ENCODE measurements around the gene GTPBP3.

The GTPBP3 gene

DNA sequence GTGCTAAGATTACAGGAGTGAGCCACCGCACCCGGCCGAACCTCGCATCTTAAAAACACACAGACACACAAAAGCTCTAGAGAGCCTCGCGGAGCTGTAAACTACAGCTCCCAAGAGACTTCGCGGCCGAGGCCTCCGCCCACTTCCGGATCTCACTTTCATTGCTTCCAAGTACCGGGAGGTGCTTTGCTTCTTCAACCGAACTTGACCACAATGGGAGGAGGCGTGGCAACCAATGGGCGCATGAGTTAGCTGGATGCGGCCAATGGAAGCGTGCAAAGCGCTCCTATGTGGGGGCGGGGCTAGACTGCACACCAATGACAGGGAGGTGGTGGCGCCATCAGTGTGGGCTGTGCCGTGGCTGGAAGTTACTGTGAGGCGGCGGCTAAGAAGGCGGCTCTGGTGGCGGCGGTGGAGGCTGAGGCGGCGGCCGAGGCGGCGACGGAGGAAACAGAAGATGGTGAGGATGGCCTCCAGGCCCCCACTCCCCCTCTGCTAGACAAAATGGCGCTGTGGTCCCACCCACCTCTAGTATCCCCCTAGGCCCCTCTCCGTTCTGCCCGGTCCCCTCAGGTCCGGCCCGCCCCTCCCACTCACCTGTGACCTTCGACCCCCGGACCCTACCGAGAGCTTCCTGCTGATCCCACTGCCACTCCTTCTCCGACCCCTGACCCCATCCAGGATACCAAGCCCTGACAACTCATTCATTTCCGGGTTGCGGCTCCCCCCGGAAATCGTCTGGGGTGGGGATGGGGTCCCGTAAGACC lies 28.0 kb upstream of the GTPBP3 start, which contains the start of gene DDA1:
Gene DDA1, plus strand, starts transcription at position 366 of the 767 bp plus-strand sequence. Its CDS starts 92 bp downstream, at position 458.
- DNase-seq: peak; percentile 84 to 97 (median 94)

DNA sequence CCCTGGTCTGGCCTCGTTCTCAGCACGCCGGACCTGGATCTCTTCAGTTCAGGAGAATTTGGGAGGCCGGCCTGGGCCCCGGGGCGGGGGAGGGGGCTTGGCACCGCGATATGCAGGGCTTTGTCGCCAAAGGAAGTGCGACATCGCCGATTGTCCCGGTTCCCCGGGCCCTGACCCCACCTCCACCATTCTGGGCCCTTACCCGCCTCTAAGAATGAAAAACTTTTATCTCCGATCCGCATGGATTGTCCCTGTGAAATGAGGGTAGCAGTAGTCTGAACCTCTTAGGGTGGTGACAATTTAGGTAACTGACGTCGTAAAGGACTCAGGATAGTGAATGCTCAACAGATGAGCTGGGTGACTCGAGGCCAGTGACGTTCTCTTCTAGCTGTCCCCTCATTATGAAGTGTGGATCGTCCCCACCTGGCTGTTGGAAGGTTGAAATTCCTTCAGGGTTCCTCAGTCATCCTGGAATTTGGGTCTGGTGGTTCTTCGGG lies 27.3 kb upstream of the GTPBP3 start:
- peak in 1 of 4 experiments; percentile 47 for DNase-seq

DNA sequence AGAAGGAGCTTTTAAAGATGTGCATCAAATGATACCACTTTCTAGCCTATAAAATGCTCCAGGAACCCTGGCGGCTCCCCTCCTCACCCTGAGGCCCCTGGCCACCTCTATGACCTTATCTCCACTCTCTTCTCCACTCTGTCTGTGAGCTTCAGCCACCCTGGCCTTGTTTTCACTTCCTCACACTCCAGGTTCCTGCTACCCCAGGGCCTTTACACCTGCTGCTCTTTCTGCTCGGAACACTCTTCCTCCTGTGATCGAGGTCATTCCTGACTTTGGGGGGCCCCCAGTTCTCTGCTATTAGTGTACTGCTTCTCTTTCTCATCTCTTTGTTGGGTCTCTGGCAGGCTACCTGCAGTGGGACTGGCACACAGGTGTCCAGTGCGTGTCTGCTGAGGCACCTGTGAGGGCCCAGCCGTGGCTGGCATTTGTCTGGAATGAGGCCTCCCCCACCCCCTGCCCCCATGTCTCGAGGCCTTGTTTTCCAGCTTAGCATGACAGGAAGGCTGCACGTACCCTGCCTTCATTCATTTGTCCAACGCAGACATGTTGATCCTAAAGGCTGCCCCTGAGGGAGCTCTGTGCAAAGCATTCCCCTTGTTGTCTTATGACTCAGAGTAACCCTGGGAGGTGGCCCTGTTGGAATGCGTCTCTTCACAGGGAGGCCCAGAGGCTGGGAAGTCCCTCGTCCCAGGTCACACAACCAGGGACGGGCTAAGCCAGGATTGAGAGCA lies 25.7 kb upstream of the GTPBP3 start:
- no peak for DNase-seq

DNA sequence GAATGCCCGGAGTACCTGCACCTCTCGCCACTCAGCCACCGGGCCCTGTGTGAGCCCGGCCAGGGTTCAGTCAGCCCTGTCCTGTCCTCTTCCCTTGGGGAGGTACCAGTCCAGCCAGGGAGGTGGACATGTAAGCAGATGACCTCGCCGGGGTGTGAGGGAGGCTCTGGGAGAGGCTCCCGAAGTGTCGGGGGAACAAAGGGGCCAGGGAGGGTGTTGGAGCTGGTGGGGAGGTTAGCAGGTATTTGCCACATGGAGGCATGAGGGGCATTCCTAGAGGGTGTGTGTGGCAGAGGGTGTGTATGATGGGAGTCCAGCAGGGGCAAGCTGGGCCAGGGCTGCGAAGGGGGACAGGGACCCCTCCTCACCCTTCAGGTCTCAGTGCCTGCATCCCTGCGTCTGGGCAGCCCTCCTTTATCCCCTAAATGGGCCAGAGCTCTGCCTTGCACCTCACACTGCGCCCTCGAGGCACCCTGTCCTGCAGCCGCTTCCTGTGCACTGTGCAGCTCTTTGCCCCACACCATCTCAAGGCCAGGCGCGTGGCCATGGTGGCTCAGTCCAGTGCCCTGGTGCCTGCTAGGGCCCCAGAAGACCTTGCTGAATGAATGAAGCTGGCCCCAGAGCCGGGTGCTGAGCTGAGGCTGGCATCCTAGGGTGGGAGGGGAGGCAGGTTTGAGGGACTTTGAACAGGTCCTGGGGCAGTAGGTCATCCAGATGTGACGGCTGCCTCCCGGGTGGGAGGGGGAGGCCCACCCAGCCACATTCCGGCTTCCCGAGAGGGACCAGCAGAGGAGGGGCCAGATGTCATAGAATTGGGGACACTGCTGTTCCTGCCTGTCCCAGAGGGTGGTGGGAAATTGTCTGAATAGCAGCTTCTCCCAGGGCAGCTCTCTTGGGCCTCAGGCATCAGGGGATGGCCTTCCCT lies 24.9 kb upstream of the GTPBP3 start:
- no peak for DNase-seq

DNA sequence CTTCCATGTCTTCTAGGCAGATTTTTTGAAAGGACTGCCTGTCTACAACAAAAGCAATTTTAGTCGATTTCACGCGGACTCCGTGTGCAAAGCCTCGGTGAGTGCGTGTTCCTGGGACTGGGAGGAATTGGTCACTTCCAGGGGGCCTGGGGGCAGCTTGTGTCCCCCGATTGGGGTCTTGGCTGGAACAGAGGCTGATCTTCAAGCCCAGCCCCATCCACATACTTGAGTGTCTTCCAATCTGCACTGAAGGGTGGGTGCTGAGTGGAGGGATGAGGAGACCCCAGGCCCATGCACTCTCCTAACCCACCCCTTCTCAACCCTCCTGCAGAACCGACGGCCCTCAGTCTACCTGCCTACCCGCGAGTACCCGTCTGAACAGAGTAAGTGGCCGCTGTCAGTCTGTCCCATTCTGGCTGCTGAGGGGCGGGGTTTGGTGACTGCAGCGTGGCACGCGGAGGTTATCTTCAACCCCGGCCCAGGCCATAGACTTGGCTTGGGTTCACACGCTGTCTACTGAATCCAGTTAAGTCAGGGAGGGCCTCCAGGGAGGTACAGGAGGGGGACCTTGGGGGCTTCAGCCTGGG lies 23.3 kb upstream of the GTPBP3 start:
- no peak for DNase-seq

DNA sequence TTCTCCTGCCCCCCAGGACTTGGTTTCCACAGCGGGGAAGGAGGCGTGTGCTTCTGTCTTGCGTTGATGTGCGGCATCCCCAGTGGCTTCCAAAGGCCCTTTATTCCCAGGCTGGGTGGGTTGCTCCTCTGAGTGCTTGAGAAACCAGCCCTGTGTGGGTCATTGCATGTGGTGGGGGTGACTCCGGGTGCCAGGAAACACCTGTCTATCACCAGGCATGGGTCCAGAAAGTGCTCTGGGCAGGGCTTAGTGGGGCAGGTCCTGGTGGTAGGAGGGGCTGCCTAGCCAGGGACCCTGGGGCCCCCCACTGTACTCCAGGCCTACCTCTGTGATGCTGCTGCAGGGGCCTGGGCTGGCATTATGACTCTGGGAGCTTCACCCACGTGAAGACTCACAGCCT lies 18.4 kb upstream of the GTPBP3 start:
- DNase-seq: no peak

DNA sequence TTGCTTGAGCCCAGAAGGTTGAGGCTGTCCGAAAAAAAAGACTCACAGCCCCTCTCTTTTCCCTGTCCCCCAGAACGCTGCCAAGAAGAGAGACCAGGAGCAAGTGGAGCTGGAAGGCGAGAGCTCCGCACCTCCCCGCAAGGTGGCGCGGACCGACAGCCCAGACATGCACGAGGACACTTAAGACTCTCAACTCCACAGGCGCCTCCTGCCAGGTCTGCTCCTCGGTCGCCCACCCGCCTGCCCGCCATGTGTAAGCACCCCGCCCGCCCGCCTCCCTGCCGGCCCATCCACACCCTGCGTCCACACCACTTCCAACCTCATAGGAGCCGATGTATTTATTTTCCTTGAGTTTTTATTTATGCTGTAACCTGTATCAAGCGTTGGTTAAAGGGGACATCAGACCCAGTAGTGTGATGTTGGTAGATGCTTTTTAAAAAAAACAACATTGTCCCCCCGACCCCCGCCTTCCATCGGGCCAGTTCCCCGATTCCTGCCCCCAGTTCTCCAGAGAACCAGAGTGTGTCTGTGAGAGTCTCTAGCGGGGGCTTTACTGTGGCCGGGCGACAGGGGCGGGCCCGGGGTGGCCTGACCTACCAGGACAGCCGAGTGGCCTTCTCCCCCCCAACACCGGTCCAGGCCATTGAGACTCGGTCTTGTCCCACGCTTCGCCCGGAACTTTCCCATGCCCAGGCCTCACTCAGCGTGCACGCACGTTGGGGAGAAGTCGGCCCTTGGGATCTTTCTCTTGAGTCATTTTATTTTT lies 17.7 kb upstream of the GTPBP3 start:
- no peak for DNase-seq

DNA sequence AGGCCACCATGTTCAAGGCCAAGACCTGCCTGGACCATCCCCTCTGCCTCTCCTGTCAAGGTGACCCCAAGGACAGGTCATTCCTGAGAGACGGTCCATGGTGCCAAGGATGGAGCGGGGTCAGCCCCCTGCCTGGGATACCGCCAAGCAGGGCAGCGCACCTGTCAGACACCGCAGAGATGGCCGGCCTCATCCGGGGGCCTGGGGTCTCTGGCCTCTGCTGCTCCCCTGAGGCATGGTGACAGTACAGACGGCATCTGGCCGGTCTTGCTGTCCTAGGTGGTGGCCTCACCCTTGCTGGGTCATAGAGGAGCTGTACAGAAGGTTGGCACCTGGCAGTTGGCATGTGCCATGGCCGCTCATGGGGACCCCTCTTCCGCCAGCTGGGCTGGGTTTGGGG lies 16.9 kb upstream of the GTPBP3 start:
- no peak for DNase-seq

DNA sequence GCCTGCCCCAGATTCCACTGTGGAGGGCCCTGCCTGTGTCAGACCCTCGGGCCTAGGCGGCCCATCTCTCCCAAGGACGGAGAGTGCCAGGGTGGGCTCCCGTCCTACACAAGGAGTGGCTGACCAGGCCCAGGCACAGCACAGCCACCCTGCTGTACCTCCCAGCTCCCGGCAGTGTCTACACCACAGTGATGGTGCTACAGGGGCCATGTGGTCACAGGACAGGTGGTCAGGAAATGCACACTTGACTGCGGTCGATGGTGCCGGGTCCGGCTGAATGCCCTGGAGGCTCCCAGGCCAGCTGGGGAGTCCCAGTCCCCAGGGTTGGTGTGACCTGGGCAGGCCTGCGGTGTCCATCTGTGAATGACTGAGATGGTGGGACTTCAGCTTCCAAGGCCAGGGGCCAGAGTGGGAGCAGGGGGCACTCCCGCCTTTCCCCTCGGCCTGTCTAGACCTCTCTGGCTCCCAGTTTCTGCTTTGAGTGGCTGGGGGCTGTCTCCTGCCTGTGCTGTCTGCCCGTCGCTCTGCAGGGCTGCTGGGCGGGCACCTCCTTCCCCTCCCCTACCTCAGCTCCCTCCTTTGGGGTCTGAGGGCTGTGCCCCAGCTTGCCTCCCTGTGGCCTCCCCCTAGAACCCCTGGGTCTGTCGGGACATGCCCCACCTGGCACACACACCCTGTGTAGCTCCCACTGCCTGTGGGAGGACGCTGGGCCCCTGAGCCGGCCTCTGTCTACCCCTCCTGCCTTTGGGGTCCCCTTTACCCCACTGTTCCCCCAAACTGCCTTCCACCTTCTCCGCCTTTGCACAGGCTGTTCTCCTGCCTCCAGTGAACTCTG lies 15.5 kb upstream of the GTPBP3 start:
- DNase-seq: no peak

DNA sequence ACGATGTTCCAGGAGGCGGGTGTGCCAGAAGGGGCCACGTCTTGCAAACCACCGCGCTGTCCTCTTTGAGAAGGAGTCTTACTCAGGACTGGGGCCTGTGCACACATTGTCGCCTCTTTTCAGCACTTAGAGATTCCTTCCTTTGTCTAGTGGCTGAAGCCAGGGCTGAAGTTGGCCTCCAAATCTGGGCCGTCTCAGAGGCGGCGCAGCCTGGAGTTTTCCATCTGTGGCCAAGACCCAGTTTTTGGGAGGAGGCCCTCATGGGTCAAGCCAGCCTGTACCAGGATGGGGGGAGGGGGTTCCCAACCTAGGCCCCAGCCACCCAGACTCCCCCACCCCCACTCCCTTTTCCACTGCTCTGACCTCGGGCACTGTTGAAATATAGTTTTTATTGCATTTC lies 14.5 kb upstream of the GTPBP3 start:
- DNase-seq: no peak

DNA sequence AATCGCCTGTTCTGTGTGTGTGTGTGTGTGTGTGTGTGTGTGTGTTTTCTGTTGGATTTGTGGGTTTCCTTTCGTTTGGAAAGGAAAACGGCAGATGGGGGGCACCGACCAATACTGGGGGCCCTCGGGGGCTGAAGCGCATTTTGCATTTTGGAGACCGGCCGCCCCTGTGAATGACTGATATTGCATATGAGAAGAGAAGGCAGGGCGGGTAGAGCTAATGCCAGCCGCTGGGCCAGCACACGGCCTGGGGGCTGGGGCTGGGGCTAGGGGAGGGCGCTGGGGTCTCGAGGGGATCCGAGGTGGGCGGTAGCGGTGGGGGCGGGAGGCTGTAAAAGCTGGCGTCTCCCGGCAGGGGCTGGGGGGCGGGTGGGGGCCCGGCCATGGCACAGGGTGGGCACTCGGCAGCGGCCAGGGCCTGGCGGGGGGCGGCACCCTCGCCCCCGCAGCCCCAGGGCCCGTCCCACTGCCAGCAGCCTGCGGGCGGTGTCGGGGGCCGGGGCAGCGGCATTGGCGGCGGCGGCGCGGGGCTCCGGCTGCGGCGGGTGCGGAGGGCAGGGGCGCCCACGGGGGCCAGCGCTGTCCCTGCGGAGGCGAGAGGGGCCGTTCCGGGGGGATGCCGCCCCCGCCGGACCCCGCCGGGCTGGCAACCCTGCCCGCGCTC lies 13.9 kb upstream of the GTPBP3 start:
- no peak for DNase-seq

DNA sequence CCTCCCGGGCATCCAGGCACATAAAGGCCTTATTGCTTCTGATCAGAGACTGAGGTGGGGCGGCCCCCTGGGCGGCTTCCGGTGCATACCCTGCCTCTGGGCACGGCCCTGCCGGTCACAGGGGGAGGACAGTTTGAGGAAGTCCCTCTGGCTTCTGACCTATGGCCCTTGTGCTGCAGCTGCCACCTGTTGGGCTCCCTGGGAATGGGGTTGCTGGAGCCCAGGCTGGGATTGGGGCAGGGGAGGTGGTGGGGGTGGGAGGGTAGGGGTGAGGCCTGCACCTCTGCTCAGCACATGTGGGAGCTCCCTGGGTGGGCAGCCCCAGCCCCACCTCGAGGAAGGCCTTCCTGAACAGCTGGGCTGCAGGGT lies 13.4 kb upstream of the GTPBP3 start:
- DNase-seq: no peak

DNA sequence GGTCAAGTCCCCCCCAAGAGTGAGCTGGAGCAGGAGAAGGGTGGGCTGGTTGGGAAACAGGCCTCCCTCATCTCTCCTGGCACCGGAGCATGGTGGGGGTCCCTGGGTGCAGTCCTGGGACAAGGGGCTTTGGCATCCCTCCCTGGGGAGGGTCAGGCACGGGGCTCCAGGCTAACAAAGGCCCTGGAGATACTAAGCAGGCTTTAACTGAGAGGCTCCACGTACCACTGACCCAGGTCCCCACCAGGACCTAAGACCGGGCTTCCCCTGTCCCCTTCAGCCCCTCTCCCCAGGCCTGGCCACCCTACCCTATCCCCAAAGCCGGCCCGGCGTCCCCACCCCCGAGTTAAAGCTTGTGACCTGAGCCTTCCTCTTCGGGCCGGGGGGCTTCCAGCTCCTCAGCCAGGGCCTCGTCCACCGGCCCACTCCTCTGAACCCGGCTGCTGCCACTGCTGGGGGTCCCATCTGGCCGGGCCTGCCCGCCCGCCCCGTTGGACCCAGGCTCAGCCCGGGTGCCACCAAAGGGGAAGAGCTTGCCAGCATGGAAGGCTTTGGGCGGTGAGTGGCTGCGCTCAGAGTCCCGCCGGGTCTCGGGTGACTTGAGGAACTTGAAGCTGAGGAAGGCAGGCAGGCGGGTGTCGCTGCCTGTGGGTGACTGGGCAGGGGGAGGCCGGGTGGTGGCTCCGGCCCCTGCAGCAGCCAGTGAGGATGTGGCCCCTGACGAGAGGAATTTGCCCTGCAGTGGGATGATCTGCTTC lies 12.8 kb upstream of the GTPBP3 start:
- no peak for DNase-seq

DNA sequence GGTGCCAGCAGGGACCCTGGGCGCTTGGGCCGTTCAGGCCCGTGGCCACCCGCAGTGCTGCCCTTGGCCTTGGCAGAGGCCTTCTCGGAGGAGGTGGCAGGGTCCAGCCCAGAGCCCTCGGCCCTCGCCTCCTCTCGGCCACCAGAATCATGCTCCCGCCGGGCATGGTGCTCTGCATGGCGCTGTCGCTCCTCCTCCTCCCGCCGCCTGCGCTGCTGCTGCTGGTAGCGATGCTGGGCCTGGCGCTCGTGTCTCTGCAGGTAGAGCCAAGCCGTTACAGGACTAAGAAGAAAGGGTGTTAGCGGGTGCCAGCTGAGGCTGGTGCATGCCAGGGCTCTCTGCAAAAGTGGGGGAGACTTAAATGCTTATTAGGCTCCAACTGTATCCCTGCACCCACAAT lies 12.2 kb upstream of the GTPBP3 start:
- DNase-seq: no peak

DNA sequence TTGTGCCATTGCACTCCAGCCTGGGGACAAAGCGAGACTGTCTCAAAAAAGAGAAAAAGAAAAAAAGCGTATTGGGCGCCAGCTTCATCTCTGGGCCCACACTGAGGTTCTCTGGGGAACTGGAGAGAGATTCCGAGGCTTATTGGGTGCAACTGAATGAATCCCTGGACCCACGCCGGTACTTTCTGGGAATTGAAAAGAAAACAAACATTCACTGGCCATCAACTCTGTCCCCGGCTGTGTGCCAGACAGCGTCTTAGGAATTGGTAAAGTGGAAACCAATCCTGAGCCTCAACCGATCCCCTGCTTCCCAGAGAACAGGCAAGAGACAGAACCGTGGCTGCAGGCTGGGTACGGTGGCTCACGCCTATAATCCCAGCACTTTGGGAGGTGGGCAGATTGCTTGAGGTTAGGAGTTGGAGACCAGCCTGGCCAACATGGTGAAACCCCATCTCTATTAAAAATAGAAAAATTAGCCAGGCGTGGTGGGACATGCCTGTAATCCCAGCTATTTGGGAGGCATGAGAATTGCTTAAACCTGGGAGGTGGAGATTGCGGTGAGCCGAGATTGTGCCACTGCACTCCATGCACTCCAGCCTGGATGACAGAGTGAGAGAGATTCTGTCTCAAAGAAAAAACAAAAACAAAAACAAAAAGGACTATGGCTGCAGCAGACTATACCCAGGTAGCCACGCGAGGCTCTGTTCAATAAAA lies 11.3 kb upstream of the GTPBP3 start:
- DNase-seq: no peak

DNA sequence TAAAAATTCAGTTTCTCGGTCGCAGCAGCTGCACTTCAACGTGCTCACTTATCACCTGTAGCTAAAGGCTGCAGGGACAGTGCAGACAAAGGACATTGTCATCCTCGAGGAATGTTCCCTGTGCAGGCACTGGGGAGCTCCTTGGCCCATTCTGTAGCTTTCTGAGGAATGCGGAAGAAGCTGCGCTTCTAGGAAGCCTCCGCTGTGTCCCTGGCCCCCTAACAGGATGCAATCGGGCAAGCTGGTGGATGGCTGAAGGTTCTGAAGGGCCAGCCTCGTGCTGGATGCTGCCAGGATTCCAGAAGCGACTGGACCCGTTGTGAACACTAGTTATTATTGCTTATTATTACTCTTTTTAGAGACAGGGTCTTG lies 10.8 kb upstream of the GTPBP3 start:
- DNase-seq: no peak

DNA sequence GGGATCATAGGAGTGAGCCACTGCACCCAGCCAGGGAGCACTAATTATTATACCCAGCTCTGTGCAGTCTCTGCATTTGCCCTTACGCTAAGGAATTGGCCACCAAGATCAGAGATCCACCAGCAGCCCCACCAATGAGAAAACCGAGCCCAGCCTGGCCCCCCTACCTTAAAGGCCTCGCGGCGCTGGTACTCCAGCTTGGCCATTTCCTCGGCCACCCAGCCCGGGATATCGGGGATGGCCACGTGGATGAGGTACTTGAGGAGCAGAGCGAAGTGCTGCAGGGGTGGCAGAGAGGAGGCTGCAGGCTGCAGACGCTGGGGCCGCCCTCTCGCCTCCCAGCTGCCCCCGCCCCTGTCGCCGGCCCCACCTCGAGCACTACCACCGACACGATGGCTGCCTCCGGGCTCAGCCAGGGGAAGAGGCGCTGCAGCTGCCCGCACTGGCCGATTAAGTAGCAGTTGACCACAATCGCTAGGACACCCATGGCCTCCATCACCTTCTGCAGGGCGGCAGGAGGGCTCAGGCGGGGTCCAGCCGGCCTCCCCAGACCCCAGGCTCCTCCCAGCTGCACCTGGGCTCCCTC lies 10.2 kb upstream of the GTPBP3 start:
- no peak for DNase-seq

DNA sequence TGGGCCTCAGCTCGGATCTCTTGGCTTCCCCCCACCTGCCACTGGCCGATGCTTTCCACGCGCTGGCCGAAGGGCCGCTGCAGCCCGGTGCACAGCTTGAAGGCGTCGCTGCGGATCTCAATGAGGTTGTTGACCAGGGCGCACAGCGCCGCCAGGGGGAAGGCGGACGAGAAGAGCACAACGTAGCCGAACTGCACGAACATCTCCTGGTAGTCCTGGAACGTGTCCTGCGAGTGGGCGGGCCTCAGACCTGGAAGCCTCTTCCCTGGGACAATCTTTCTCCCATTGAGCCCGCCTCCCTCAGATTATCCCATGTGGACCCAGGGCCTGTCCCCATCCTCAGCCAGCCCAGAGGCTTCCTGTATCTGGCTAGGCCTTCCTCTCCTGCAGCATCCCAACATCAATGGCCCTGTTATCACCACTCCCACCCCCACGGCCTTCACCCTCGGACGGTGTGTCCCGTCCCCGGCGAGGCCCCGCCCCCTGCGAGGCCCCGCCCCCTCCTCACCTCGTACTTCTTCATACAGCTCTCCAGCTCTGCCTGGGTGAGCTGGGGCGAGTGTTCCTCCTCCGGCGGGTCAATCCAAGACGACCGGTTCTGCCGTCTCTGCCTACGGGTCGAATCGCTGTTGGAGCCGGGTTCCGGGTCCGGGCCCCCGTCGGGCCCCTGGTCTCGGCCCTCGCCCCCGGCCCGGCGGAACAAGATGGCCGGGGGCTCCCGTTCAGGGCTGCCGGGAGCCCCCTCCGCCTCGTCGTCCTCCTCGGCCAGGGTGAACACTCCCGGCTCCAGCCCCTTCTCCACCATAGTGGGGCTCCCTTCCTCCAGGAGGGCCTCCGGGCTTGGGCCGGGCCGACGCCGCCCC lies 9.5 kb upstream of the GTPBP3 start:
- DNase-seq: peak in 3 of 4 experiments; percentile 12 to 55 (median 21)

All from activated naive CD4-positive, alpha-beta T cell (primary cell).